IPS-NIHi7 (cell line): ENCODE measurements around the gene CHEK1.

ENCODE experiments used
- DNase-seq: peaks from one replicate; pipeline ENCODE4 v3.0.0; 2012; ENCODE audit warnings: mixed read lengths; ENCODE audit errors: extremely low spot score

CHEK1 gene

DNA sequence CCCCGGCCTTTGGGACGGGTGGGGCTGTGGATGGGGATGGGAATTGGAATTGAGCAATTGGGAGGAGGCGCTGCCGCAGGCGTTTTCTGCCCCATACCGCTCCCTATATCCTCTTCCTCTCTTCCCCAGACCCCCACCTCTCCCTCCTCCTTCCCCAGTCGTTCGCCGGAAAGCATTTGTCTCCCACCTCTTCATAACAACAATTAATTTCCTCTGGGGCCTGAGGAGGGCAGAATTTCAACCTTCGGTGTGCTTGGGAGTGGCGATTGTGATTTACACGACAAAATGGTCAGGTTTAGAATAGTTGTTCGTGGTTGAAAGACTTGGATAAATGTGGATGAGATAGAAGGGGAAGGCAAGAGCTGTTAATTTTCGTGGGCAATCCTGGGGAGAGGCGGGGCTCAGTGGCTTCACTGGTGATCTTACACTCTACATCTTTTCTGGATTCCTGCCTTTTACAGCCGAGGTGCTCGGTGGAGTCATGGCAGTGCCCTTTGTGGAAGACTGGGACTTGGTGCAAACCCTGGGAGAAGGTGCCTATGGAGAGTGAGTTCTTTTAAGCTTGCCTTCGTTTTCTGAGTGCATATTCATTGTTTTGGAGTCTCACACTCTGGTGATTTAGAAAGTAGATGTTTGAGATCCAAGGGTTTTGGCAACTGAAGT lies 1.5 kb downstream of the CHEK1 start:
- DNase-seq: peak; percentile 84

DNA sequence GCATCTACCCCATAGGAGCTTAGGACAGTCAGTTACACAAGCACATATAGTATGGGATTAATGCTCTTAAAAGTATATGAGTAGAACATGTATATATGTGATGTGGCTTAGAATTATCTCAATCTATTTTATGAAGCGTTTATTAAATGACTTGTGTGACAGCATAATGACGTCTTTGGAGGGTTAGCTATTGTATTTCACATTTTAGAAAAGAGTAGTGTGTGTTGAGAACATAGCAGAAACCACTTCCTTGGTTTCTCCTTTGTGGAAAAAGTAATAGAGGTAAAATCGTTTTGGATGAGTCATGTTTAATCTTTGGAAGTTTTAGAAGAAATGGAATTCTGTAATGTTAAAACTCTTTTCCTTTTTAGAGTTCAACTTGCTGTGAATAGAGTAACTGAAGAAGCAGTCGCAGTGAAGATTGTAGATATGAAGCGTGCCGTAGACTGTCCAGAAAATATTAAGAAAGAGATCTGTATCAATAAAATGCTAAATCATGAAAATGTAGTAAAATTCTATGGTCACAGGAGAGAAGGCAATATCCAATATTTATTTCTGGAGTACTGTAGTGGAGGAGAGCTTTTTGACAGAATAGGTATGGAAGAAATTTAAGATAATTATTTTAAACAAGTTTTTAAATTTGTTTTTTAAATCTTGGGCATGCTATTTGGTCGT lies 2.4 kb downstream of the CHEK1 start:
- DNase-seq: no peak

DNA sequence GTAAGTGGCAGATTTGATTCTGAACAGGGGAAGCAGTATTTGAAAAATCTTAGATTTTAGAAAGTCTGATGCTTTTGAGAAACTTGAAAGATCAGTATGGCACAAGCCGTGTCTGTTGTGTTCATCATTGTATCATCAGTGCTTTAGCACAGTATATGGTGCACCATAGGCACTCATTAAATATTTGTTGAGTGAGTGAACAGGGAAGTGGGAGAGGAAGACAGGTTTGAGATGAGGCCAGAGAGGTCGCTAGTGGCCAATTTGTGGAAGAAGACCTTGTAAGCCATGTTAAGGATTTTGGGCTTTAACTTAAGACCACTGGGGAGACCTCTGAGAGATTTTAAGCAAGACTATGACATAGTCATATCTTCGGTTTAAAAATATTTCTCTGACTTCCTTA lies 12.9 kb downstream of the CHEK1 start:
- DNase-seq: no peak

DNA sequence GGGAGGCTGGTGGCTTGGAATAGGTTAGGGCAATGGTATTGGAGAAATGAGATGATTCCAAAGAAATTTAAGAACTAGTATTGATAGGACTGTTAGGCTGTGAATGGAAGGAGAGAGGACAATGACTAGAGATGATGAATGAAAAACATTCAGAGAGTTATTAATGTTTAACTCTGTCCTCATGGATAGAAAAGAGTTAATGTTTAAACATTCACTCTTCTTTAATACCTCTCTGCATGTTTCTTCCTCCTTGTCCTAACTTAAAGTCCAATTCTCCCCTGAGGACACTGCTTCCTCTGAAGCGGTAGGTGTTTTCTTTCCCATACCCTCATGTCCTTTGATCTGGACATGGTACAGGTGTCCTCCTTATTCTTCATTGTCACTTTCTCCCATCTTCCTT lies 13.4 kb downstream of the CHEK1 start:
- DNase-seq: no peak

DNA sequence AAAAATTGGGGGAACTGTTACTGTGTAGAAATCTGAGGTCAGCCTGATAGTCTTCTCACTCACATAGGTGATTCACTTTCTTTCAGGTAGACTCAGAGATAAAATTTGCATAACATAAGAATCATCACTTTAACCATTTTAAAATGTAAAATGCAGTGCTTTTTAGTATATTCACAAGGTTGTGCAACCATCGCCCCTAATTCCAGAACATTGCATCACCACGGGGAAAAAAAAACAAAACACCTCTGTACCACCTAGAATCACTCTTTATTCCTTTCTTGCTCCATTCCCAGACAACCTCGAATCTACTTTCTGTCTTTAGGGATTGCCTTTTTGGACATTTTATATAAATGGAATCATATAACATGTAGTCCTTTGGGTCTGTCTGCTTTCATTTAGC lies 20.9 kb downstream of the CHEK1 start:
- no peak for DNase-seq

DNA sequence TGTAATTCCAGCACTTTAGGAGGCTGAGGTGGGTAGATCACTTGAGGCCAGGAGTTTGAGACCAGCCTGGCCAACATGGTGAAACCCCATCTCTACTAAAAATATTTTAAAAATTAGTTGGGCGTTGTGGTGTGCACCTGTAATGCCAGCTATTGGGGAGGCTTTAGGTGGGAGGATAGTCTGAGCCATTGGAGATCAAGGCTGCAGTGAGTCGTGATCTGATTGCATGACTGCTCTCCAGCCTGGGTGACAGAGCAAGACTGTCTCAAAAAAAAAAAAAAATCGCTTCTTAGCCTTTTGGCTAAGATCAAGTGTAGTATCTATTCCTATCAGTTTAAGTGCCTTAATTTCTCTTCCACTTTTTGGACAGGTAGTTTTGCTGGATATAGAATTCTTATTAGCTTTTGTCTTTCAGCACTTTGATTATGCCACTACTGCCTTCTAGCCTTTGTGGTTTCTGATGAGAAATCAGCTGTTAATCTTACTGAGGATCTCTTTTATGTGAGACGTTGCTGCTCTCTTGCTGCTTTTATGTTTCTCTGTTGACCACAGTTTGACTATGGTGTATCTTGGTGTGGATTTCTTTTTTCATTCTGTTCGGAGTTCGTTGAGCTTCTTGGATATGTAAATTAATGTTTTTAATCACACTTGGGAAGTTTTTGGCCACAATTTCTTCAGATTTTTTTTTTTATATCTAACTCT lies 24.7 kb downstream of the CHEK1 start:
- DNase-seq: no peak

DNA sequence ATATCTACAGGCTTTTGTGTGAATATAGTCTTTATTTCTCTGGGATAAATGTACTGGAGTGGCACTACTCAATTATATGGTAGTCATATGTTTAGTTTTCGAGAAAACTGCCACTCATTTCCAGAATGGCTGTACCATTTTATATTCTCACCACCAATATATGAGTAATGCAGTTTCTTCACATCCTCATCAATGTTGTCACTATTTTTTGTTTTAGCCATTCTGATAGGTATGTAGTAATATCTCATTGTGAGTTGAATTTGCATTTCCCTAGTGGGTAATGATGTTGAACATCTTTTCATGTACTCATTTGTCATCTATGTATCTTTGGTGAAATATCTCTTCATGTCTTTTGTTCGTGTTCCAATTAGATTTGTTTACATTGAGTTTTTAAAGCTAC lies 37.7 kb downstream of the CHEK1 start:
- no peak for DNase-seq

DNA sequence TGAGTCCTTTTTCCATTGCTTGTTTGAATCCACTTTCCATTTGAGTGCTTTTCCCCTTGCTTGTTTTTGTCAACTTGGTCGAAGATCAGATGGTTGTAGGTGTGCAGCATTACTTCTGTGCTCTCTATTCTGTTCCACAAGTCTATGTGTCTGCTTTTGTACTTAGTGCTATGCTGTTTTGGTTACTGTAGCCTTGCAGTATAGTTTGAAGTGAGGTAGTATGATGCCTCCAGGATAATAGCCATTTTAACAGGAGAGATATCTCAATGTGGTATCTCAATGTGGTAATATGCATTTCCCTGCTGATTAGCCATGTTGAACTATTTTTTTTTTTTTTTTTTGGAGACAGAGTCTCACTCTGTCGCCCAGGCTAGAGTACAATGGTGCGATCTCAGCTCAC lies 38.9 kb downstream of the CHEK1 start:
- no peak for DNase-seq

DNA sequence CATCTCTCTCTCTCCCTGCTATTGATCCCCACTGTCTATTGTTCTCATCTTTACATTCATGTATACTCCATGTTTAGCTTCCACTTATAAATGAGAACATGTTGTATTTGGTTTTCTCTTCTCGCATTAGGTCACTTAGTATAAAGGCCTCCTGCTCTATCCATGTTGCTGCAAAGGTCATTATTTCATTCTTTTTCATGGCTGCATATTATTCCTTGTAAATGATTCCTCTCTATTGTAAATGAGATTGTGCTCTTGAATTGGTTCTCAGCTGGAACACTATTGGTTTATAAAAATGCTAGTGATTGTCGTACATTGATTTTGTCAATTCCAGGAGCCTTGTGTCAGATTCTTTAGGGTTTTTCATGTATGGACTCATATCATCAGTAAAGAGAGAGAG lies 42.2 kb downstream of the CHEK1 start:
- DNase-seq: no peak

DNA sequence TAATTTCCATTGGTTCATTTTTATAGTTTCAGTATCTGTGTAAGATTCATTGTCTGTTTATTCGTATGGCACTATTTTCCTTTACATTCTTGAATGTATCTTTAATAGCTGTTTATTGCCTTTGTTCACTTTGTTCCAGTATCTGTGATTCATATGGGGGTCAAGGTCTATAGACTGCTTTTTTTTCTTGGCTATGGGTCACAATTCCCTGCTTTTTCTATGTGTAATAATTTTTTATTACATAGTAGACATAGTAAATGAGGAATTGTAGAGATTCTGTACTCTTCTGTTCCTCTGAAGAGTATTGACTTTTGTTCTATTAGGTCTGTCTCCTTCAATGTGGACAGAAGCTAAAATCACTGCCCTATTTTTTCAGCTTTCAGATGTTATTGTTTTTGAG lies 45.2 kb downstream of the CHEK1 start:
- DNase-seq: no peak

DNA sequence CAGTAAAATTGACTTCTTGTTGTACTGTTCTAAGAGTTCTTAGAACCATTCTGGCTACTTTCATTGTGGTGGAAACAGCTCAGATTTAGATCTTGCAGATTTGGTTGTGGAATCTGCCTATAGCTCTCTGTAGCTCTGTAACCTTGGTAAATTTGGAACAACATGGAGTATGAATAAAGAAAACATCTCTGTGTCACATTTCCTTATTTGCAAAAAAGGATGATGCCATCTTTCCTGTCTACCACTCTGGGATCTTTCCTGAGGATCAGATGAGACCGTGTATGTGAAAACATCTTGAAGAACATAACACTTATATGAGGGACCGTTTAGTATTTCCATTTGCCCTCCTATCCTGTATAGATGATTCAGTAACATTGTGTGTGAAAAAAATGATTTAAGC lies 46.6 kb downstream of the CHEK1 start:
- DNase-seq: no peak

DNA sequence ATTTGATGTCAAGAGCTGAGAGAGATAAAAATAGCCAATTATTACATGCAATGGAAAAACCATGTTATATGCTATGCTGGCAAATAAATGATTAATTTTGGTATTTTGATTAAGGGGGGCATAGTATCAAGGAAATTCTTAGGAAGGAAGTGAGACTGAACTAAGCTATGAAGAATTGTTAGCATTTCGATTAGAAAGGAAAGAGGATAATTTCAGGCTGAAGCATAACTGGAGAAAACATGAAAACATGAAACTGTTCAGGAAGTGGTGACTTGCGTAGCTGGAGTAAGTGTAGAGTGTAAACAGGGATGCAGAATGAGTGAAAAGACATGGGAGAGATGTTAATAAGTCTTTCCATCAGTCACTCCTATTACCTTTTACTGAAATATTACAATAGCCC lies 49.2 kb downstream of the CHEK1 start:
- DNase-seq: no peak

DNA sequence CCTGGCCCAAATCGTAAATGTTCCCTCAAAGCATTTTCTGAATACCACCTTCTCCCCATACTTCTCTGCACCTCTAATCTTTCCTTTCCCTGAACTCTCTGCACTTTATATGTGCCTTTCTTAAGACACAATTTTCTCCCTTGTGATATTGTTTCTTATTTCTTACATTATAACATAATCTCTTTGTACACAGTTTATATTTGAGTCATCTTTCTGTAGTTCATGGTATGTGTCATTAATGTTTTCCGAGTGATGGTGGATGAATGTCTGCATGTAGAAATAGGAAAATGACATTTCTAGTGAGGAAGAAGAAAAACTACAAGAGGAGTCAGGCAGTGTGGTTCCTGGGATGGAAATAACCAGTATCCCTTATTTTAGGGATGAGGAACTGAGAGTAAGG lies 50.2 kb downstream of the CHEK1 start:
- no peak for DNase-seq

DNA sequence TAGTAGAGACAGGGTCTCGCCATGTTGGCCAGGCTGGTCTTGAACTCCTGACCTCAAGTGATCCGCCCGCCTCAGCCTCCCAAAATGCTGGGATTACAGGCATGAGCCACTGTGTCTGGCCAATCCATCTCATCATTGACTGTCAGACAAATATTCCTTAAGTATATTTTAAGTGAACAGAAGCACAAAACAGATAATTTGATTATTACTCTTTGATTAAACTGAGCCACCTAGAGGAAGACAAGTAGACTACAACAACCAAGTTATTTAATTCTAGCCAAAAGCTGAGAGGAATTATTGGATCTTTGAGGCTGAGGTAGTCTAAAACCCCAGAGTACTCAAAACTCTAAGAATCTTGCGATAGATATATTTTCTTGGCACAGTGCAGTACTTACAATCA lies 54.4 kb downstream of the CHEK1 start:
- DNase-seq: no peak

DNA sequence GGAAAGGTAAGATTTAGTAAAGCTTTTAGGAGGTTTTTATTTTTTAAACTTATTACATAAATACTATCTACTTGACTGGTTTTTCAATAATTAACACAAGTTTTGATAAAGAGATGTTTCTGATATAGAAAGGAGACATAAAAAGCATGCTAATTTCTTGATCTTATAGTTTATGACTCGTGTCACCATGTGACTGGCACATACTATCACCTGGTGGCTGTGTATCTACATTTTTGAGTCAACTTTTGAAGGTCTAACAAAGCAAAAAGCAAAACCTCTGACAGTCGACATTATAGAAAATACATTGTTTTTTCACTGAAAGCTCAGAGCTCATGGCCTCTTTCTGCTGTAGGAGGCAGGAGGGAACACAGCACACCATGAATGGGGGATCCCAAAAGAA lies 54.9 kb downstream of the CHEK1 start:
- DNase-seq: no peak

DNA sequence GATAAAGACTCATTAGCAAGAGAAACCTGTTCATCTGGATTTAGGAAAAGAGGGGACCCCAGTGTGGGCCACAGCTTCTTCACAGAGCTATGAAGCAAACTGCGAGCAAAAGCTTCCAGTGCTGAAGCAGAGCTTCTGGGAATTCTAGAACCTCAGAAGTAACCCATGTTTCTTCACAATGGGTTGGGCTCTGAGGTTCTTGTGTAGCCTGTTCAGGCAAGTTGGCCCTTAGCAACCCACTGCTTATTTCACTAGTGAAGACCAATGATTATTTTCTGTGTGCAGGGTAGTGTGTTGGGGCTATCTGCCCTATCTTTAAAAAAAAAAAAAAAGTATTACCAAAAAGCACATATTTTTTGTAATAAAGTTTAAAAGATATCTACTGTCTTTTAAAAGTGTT lies 55.8 kb downstream of the CHEK1 start, which contains the start of gene ACRV1:
Gene ACRV1 (minus strand): TSS at position 101 of the 400 bp plus-strand sequence. CDS start 67 bp downstream, at position 34.
- DNase-seq: no peak

DNA sequence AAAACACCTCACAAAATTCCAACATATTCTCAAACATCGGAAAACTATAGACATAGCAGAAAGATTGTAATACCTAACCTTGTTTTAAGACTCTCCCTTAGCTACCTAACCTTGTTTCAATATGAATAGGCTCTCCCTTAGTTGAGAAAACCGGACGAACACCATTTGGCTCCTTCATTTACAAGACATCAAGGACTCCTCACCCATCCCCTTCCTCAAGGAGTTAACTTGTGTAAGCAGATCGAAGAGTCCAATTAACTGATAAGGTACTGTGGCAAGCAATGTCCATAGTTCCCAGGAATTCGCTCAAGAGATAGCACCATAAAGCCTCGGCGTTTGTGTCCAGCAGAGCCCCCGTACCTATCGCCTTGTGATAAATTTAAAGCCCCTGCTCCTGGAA lies 60.3 kb downstream of the CHEK1 start:
- DNase-seq: no peak

DNA sequence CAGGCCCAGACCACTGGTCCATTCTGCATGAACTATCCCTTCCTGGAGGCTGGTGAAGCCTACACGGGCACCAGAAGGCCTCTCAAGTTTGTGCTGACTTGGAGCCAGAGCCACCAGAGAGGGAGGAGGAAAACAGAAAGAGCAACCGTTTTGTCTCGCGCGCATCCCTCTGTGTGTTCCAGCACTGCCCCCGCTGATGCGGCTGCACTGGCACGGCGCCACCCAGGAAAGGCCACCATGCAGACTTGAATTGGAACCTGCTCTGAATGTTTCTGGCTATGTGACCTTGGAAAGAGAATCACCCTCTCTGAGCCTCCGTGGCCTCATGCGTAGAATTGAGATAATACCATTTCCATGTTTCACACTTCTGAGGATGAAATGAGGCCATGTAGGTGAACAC lies 63.1 kb downstream of the CHEK1 start:
- no peak for DNase-seq

DNA sequence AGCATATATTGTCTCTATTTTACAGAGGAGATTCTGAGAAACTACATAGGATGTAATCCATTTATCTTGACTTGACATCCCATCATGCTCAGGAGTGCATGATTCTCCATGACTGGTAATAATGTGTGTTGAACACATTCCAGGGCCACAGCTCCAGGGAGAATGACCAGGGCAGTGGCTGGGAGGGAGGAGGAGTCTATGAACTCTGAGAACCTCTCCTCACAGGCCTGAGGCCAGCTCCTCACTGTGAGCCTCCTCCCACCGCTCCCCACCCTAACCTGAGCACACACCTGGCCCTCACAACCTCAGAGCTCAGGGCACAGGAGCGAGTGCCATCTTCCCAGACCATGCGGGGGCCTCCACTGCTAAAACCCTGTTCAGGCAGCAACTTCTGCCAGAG lies 63.7 kb downstream of the CHEK1 start:
- DNase-seq: no peak

DNA sequence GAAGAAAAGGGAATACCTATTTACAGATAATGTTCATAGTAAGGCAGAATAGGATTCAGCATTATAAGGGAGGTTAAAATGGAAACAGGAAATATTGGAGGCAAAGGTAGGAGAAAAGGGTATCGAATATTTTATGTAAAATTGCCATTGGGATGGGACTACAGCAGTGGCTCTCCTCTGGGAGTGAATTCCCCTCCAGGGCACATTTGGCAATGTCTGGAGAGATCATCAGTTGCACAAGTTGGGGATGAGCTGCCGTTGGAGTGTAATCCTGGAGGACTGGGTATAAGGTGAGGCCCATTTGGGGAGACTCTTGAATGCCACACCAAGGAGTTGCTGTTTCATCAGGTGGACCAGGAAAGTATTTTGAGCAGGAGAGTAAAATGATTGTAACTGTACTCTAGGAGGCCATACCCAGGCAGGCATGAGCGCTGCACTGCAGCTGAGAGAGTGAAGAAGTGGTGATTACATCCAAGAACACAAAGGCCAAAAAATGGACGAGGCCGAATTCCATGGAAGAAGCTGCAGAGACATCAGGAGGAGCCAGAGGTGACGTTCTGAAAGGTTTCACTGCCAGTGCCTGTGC lies 64.4 kb downstream of the CHEK1 start:
- DNase-seq: no peak

DNA sequence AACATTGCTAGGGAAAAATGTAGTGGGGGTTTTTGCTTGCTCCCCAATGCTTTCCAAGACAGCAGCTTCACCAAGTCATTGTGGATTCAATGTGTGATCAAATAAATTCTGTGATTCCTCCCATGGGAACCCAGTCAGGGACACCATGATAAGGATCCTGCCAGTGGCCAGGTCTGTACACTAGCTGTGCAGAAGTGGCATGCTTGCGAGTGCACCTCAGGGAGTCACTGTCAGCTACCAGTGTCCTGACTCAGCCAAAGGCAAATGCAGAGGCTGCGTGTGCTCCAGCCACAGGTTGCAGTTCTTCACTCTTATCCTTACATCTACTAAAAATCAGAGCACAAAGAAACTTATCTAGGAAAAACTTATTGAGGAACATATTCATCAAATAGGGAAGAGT lies 65.0 kb downstream of the CHEK1 start:
- no peak for DNase-seq

DNA sequence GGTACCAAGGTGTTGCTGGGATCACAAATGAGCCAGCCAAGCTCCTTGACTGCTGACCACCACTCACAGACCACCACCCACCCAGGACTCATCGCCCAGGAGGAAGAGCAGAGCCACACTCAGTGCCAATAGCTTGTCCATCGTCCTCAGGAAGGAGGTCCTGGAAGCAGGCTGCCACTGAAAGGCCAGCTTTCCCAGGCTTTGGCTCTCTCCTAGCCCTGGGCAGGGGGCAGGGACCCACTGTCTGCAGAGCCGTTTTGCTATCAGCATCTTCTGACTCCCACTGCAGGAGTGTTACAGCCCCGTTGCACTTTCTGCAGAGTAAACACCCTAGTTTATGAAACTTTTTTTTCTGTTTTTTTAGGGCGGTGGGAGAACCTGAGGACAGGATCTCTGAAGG lies 67.9 kb downstream of the CHEK1 start:
- DNase-seq: no peak

DNA sequence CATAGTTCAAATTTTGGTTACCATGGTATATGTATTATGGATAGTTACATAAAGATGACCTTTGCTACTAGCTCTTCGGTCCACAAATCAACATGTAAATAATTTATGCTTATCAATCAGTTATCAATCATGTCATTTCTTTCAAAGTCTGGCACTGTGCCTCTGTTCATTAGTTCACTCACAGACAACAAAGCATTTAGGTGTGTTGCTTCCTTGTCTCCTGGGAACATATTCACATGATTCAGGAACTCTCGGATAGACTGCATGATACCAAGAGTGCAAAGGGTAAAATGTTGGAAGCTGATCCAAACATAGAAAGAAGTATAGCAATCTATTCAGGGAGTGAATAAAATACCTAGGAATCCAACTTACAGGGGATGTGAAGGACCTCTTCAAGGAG lies 70.0 kb downstream of the CHEK1 start:
- no peak for DNase-seq
